Upper lobe of right lung (tissue), 1 donor: ENCODE measurements around the gene VSIG10. TPM values are rescaled to one million over a fixed set of nuclear protein-coding genes. Genes with fewer than 3 reads are reported as not detected.
A peak's percentile ranks its signal among the peaks of the same experiment; 100 is the strongest.

Experiments used
- ATAC-seq: fragments of 200-7000 bp; cut with Tn5 transposase; one replicate; pipeline ENCODE4 v1.9.1; 2020; ENCODE audit warnings: mild to moderate bottlenecking, moderate library complexity
- DNase-seq: peaks from one replicate; pipeline ENCODE4 v3.0.0-alpha.2; 2020
- H3K27ac ChIP-seq: fragments of 200-600 bp; one replicate; pipeline ENCODE4 v1.8.0; 2022
- H3K27me3 ChIP-seq: fragments of 200-600 bp; one replicate; pipeline ENCODE4 v1.8.0; 2022; ENCODE audit warnings: mild to moderate bottlenecking
- H3K36me3 ChIP-seq: fragments of 200-600 bp; one replicate; pipeline ENCODE4 v1.8.0; 2022
- H3K4me1 ChIP-seq: fragments of 200-600 bp; one replicate; pipeline ENCODE4 v1.8.0; 2022
- H3K4me3 ChIP-seq: fragments of 200-600 bp; one replicate; pipeline ENCODE4 v1.8.0; 2022; ENCODE audit warnings: mild to moderate bottlenecking
- H3K9me3 ChIP-seq: fragments of 200-600 bp; one replicate; pipeline ENCODE4 v1.8.0; 2022
- CTCF ChIP-seq: fragments of 200-600 bp; IDR thresholded peaks from one replicate; pipeline ENCODE4 v1.8.0; 2022; ENCODE audit warnings: antibody characterized with exemption
- intact Hi-C: fragments of 100-400 bp; cut with DNase I; formaldehyde crosslinking; loops from one replicate; pipeline ENCODE4 v1.11.0; 2022
- total RNA-seq: library from RNA; stranded (reverse); fragmentation: NEBNext Ultra II Directional; extraction: Animal tissue kit (Norgen Biotek cat#: 25700); gene quantifications from one replicate; pipeline ENCODE4 v1.2.1, GENCODE V29; 2021
- donor health status: DM: no; HTN: yes; CAD: no; lungs with severe emphysema.

VSIG10 gene
- total RNA-seq, 1 donor from 2014 or later: 52.4 TPM

GRCh38 chr12:118063576-118064391, 40.0 kb downstream of the VSIG10 start:
- Histone ChIP-seq H3K4me3 (no peak overlapping the region), H3K9me3 (no peaks in the 10 kb centered on the region), H3K36me3 (no peaks in the 10 kb centered on the region), H3K27me3 (no peaks in the 10 kb centered on the region), H3K4me1 (peaks cover 32% of the 10 kb centered on the region), H3K27ac (peak overlapping the region; percentile 4)
- no peak for TF ChIP-seq CTCF
- intact Hi-C loops: no loop called here
- ATAC-seq: no peak
- no peak for DNase-seq

- ATAC-seq (peak; percentile 46), DNase-seq (peak; percentile 71)
- H3K9me3 ChIP-seq: no peaks in the 10 kb centered on the region
- no peak for TF ChIP-seq CTCF
- H3K27ac ChIP-seq: peak overlapping the region; percentile 92
- H3K4me1 ChIP-seq: peaks cover 37% of the 10 kb centered on the region
- intact Hi-C loops: no loop called here
- no peaks in the 10 kb centered on the region for H3K36me3 ChIP-seq
- no peaks in the 10 kb centered on the region for H3K27me3 ChIP-seq
- peak overlapping the region; percentile 62 for H3K4me3 ChIP-seq
Observed at GRCh38 chr12:118061873-118062843, 41.7 kb downstream of the VSIG10 start.

- DNase-seq (peak; percentile 92), ATAC-seq (peak; percentile 81)
- no peaks in the 10 kb centered on the region for H3K36me3 ChIP-seq
- H3K9me3 ChIP-seq: no peaks in the 10 kb centered on the region
- peaks cover 42% of the 10 kb centered on the region for H3K4me1 ChIP-seq
- peak within 1 kb of the TSS; percentile 87 for H3K4me3 ChIP-seq
- no peaks in the 10 kb centered on the region for H3K27me3 ChIP-seq
- TF ChIP-seq CTCF: no peak
- intact Hi-C loops: no loop called here
- H3K27ac ChIP-seq: peak within 1 kb of the TSS; percentile 97
Observed at GRCh38 chr12:118061011-118061872, 42.6 kb downstream of the VSIG10 start, which contains the start of gene WSB2. TSS of gene WSB2 (minus strand) at chr12:118061179. CDS start at chr12:118061048, 131 bp downstream.

GRCh38 chr12:118060301-118061010, 43.4 kb downstream of the VSIG10 start:
- no peaks in the 10 kb centered on the region for H3K27me3 ChIP-seq
- peak; percentile 68 for ATAC-seq
- DNase-seq: peak; percentile 86
- peak overlapping the region; percentile 87 for H3K4me3 ChIP-seq
- H3K4me1 ChIP-seq: peaks cover 49% of the 10 kb centered on the region
- no peaks in the 10 kb centered on the region for H3K9me3 ChIP-seq
- no peak for TF ChIP-seq CTCF
- H3K27ac ChIP-seq: peak overlapping the region; percentile 97
- intact Hi-C loops: no loop called here
- H3K36me3 ChIP-seq: no peaks in the 10 kb centered on the region
